B cell (primary cell): ENCODE results near the gene COPS3. TPM values are rescaled to one million over a fixed set of nuclear protein-coding genes. Genes with fewer than 3 reads are reported as not detected.

Experiments
- ATAC-seq: fragments of 200-7000 bp; cut with Tn5 transposase; one replicate; pipeline ENCODE4 v1.10.0; 2021; ENCODE audit warnings: low read depth, mild to moderate bottlenecking, moderate number of reproducible peaks, moderate library complexity
- CTCF ChIA-PET: fragments of 350-600 bp; sonication (Branson Sonifier 250); formaldehyde crosslinking; loops from one replicate; lab custom pipeline; 2021; ENCODE audit warnings: antibody characterized with exemption, inconsistent platforms; lab: Charles Lee
- POLR2A ChIA-PET: fragments of 350-600 bp; sonication (Branson Sonifier 250); formaldehyde crosslinking; loops from one replicate; lab custom pipeline; 2021; ENCODE audit warnings: antibody characterized with exemption; lab: Charles Lee
- DNase-seq: peaks from one replicate; pipeline ENCODE4 v3.0.0; 2013
- H2AFZ ChIP-seq: 2 replicates; pipeline ENCODE4 v1.6.1; 2012; ENCODE audit warnings: mild to moderate bottlenecking, low read depth, low read length; ENCODE audit not compliant: insufficient read depth, poor library complexity, severe bottlenecking
- H3K27ac ChIP-seq, 2 donors: 1 replicate in 1 of 2; 2 replicates in 1 of 2; pipeline ENCODE4 v1.5.1; 2012 to 2013; ENCODE audit warnings: low read length in 2 of 2, mild to moderate bottlenecking in 2 of 2, moderate library complexity in 1 of 2
- H3K27me3 ChIP-seq, 4 experiments: fragments of 200-600 bp in 1 of 4; sonication (generic) in 1 of 4; replicated peaks in 1 of 4; 1 replicate in 2 of 4; 2 replicates in 2 of 4; pipeline versions ENCODE4 v1.6.1 to v1.7.0; 2013 to 2016; ENCODE audit warnings: low read length in 3 of 4, mild to moderate bottlenecking in 2 of 4, mixed read lengths in 1 of 4, moderate library complexity in 1 of 4; ENCODE audit not compliant: insufficient read depth in 4 of 4, control insufficient read depth in 3 of 4; ENCODE audit errors: control extremely low read depth in 1 of 4
- H3K36me3 ChIP-seq, 2 experiments: replicated peaks in 1 of 2; 1 replicate in 1 of 2; 2 replicates in 1 of 2; pipeline versions ENCODE4 v1.6.1 to v1.7.1; 2013; ENCODE audit warnings: low read length in 1 of 2; ENCODE audit not compliant: insufficient read depth in 2 of 2, control insufficient read depth in 1 of 2; ENCODE audit errors: control extremely low read depth in 1 of 2, extremely low read depth in 1 of 2
- H3K4me1 ChIP-seq, 2 donors: fragments of 200-600 bp in 1 of 2; sonication (generic) in 1 of 2; 1 replicate in 1 of 2; 2 replicates in 1 of 2; pipeline versions ENCODE4 v1.5.1 to v1.6.1; 2013 to 2017; ENCODE audit warnings: low read length in 2 of 2; ENCODE audit not compliant: control insufficient read depth in 2 of 2, insufficient read depth in 2 of 2
- H3K4me2 ChIP-seq: replicated peaks from 2 replicates; pipeline ENCODE3; 2012; ENCODE audit warnings: mild to moderate bottlenecking, low read depth, low read length; ENCODE audit not compliant: poor library complexity, severe bottlenecking
- H3K4me3 ChIP-seq, 5 experiments: fragments of 200-600 bp in 1 of 5; sonication (generic) in 1 of 5; 1 replicate in 3 of 5; 2 replicates in 2 of 5; pipeline versions ENCODE4 v1.5.1 to v1.7.0; 2011 to 2016; ENCODE audit warnings: low read length in 4 of 5, mild to moderate bottlenecking in 4 of 5, low read depth in 2 of 5, control low read depth in 1 of 5, moderate library complexity in 1 of 5; ENCODE audit not compliant: insufficient read depth in 1 of 5; ENCODE audit errors: control extremely low read depth in 1 of 5, extremely low read depth in 1 of 5
- H3K79me2 ChIP-seq: fragments of 200-600 bp; sonication (generic); one replicate; pipeline ENCODE4 v1.6.0; 2016; ENCODE audit warnings: low read length; ENCODE audit not compliant: control insufficient read depth, insufficient read depth
- H3K9ac ChIP-seq: fragments of 200-600 bp; sonication (generic); 2 replicates; pipeline ENCODE4 v1.6.1; 2017; ENCODE audit warnings: mild to moderate bottlenecking, low read length, moderate library complexity
- H3K9me3 ChIP-seq, 3 donors: one replicate each; pipeline versions ENCODE4 v1.6.1 to v1.7.1; 2013; ENCODE audit warnings: low read length in 2 of 3; ENCODE audit not compliant: control insufficient read depth in 2 of 3, insufficient read depth in 1 of 3; ENCODE audit errors: control extremely low read depth in 1 of 3
- H4K20me1 ChIP-seq: 2 replicates; pipeline ENCODE4 v1.6.0; 2012; ENCODE audit warnings: mild to moderate bottlenecking, low read length; ENCODE audit not compliant: insufficient read depth, control insufficient read depth, poor library complexity, severe bottlenecking
- H3K27ac Mint-ChIP-seq: one replicate; pipeline ENCODE4 v1.8.0; 2021; ENCODE audit warnings: mixed read lengths
- H3K27me3 Mint-ChIP-seq: one replicate; pipeline ENCODE4 v1.8.0; 2021; ENCODE audit warnings: mixed read lengths
- H3K4me1 Mint-ChIP-seq: one replicate; pipeline ENCODE4 v1.8.0; 2021; ENCODE audit warnings: mixed read lengths
- H3K4me3 Mint-ChIP-seq: one replicate; pipeline ENCODE4 v1.8.0; 2021; ENCODE audit warnings: mixed read lengths
- H3K9me3 Mint-ChIP-seq: one replicate; pipeline ENCODE4 v1.8.0; 2022; ENCODE audit warnings: mixed read lengths; ENCODE audit not compliant: insufficient read depth
- EZH2 ChIP-seq: IDR thresholded peaks from 2 replicates; pipeline ENCODE4 v1.6.1; 2012; ENCODE audit warnings: borderline replicate concordance, low read depth, mild to moderate bottlenecking, moderate library complexity, low read length; ENCODE audit not compliant: insufficient read depth, poor library complexity, severe bottlenecking
- WGBS: methylation state at CpG from one replicate; pipeline ENCODE4 v1.1.5; 2013; ENCODE audit warnings: missing lambda C conversion rate; ENCODE audit not compliant: insufficient coverage; 5-methylcytosine and 5-hydroxymethylcytosine counted together
- intact Hi-C: fragments of 100-400 bp; cut with micrococcal nuclease; formaldehyde crosslinking; loops from one replicate; pipeline ENCODE4 v1.10.0; 2022
- polyA plus RNA-seq: library from polyadenylated mRNA; depleted of rRNA; stranded (reverse); fragments of >200 nt; gene quantifications from 2 replicates; pipeline ENCODE4 v1.2.3, GENCODE V29; 2012
- total RNA-seq, 2 donors: library from RNA; stranded (reverse); fragments of 120-200 nt in 1 of 2; gene quantifications; 1 replicate in 1 of 2; 2 replicates in 1 of 2; pipeline versions ENCODE4 v1.2.3 to v1.2.4, GENCODE V29; 2013 to 2022
- TF ChIP-seq, protein P1 (sequence below): fragments of 200-600 bp; IDR thresholded peaks from one replicate; pipeline ENCODE4 v1.8.0; 2022; ENCODE audit warnings: antibody characterized with exemption, mild to moderate bottlenecking

The COPS3 gene
- total and polyA plus RNA-seq, 2 donors (not counting 1 experiment from before 2014, with no cell fraction given) = 37.2 to 45.5 TPM

DNA sequence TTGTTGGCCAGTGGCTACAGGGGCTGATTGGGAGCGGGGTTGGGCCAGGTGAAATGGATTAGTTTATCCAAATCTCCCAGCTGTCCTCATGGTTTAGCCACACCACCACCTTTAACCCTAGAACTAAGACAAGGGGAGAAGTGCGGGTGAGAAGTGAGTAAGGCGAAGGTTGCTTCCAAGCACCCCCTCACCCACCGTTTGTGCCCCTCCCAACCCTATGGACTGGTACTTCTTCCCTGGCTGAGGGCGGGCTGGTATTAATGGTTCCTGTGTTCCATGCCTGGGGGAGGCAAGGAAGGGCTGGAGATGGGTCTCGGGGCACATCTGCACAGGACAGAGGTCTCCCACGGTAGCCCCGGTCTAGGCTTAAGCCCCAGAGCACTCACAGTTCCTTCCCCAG is 47.2 kb upstream of the COPS3 start:
- no peak overlapping the region for H3K27ac Mint-ChIP-seq

DNA sequence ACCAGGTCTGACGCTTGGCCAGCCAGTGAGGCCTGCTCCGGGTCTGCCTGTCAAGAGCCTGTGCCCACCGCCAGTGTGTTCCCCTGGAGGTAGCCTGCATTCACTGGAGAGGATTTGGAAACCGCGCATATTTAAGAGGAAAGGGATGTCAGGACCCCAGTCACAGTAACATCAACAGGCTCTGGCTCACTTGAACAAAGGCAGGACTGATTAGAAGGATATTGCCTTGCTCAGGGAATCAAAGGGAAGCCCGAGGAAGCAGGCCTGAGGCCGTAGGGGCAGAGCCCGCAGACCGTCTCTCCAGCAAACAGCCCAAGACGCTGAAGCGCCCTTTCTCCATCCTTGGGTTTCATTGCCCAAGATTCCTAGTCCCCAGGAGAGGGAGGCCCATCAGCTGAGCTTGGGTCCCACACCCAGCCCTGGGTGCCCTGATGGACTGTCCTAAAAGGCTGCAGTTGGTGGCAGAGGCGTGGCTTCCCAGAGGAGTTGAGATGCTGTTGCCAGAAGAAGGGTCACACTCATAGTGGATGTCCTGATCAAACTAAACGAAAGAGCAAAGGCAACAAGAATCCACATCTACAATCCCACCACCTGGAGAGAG is 45.3 kb upstream of the COPS3 start:
- Histone ChIP-seq H3K36me3 (no peaks in the 10 kb centered on the region), H3K4me1 (no peaks in the 10 kb centered on the region), H3K4me2 (no peak overlapping the region), H3K79me2 (no peaks in the 10 kb centered on the region), H3K4me3 (no peak overlapping the region), H4K20me1 (no peaks in the 10 kb centered on the region), H3K9ac (no peak overlapping the region), H3K9me3 (no peaks in the 10 kb centered on the region), H3K27me3 (no peaks in the 10 kb centered on the region), H2AFZ (no peak overlapping the region), H3K27ac (no peak overlapping the region)
- intact Hi-C loops = no loop called here
- H3K9me3 Mint-ChIP-seq = no peaks in the 10 kb centered on the region
- no peaks in the 10 kb centered on the region for H3K27me3 Mint-ChIP-seq
- DNase-seq (no peak), ATAC-seq (no peak)
- ChIA-PET POLR2A (no interaction called here), CTCF (no interaction called here)
- no peak overlapping the region for H3K27ac Mint-ChIP-seq
- no peak for TF ChIP-seq EZH2
- TF ChIP-seq, protein P1, sequence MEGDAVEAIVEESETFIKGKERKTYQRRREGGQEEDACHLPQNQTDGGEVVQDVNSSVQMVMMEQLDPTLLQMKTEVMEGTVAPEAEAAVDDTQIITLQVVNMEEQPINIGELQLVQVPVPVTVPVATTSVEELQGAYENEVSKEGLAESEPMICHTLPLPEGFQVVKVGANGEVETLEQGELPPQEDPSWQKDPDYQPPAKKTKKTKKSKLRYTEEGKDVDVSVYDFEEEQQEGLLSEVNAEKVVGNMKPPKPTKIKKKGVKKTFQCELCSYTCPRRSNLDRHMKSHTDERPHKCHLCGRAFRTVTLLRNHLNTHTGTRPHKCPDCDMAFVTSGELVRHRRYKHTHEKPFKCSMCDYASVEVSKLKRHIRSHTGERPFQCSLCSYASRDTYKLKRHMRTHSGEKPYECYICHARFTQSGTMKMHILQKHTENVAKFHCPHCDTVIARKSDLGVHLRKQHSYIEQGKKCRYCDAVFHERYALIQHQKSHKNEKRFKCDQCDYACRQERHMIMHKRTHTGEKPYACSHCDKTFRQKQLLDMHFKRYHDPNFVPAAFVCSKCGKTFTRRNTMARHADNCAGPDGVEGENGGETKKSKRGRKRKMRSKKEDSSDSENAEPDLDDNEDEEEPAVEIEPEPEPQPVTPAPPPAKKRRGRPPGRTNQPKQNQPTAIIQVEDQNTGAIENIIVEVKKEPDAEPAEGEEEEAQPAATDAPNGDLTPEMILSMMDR = no peak
- no peaks in the 10 kb centered on the region for H3K4me1 Mint-ChIP-seq
- WGBS = 98% methylated on average over 9 of the region's 13 CpGs
- H3K4me3 Mint-ChIP-seq = no peak overlapping the region

More for the DNA sequence above, 47.2 kb upstream of the COPS3 start:
- Histone ChIP-seq H3K9me3 (no peaks in the 10 kb centered on the region), H3K4me1 (no peaks in the 10 kb centered on the region), H2AFZ (no peak overlapping the region), H3K4me3 (no peak overlapping the region), H3K27me3 (no peaks in the 10 kb centered on the region), H4K20me1 (no peaks in the 10 kb centered on the region), H3K9ac (no peak overlapping the region), H3K36me3 (no peaks in the 10 kb centered on the region), H3K4me2 (no peak overlapping the region), H3K27ac (no peak overlapping the region), H3K79me2 (no peaks in the 10 kb centered on the region)
- intact Hi-C loops = no loop called here
- ATAC-seq = no peak
- H3K4me1 Mint-ChIP-seq = no peaks in the 10 kb centered on the region
- H3K9me3 Mint-ChIP-seq = no peaks in the 10 kb centered on the region
- TF ChIP-seq, protein P1 = no peak
- no peak for TF ChIP-seq EZH2
- 67% methylated on average over 3 of the region's 8 CpGs for WGBS
- H3K4me3 Mint-ChIP-seq = no peak overlapping the region
- no peaks in the 10 kb centered on the region for H3K27me3 Mint-ChIP-seq
- POLR2A ChIA-PET = no interaction called here
- CTCF ChIA-PET = no interaction called here
- DNase-seq = no peak
